ENCODE data around the gene TBC1D4.

GRCh38 chr13:75370774-75371173 lies 111.2 kb downstream of the TBC1D4 start:
- no peak for TF ChIP-seq CTCF (IDR thresholded peaks at IDR 0.05)
- no peak for TF ChIP-seq POLR2A (IDR thresholded peaks at IDR 0.05)

Measured in esophagus squamous epithelium (tissue), 4 donors.